GM12878 (cell line): ENCODE measurements around the gene RMDN3. TPM values are rescaled to one million over a fixed set of nuclear protein-coding genes. Genes with fewer than 3 reads are reported as not detected.

Experiments
- BHLHE40 ChIP-seq, 2 experiments: fragments of 450-650 bp in 1 of 2; IDR thresholded peaks; 2 replicates each; pipeline ENCODE4 v1.6.1; 2011 to 2017; ENCODE audit warnings: low read depth in 2 of 2, borderline replicate concordance in 1 of 2, improper control_type of control experiment in 1 of 2, low read length in 1 of 2, mild to moderate bottlenecking in 1 of 2
- EED ChIP-seq: sonication (generic); IDR thresholded peaks from 2 replicates; pipeline ENCODE4 v1.6.1; 2016; ENCODE audit warnings: antibody characterized with exemption, low read depth
- GABPA ChIP-seq: IDR thresholded peaks from 2 replicates; pipeline ENCODE4 v1.6.1; 2014; ENCODE audit warnings: antibody characterized with exemption, low read depth, mild to moderate bottlenecking, inconsistent platforms
- HSF1 ChIP-seq: fragments of 150-350 bp; IDR thresholded peaks from 2 replicates; pipeline ENCODE4 v1.6.1; 2014; ENCODE audit warnings: mild to moderate bottlenecking, low read depth, low read length
- NR2F1 ChIP-seq: fragments of 450-650 bp; conservative IDR thresholded peaks from 2 replicates; pipeline ENCODE4 v1.6.1; 2017; ENCODE audit warnings: mild to moderate bottlenecking
- PAX8 ChIP-seq: fragments of 450-650 bp; IDR thresholded peaks from 2 replicates; pipeline ENCODE4 v1.6.1; 2017; ENCODE audit warnings: mild to moderate bottlenecking, moderate library complexity
- POLR2AphosphoS5 ChIP-seq: IDR thresholded peaks from 2 replicates; pipeline ENCODE4 v1.6.1; 2011; ENCODE audit warnings: mild to moderate bottlenecking, low read length, inconsistent platforms
- POU2F2 ChIP-seq: IDR thresholded peaks from 3 replicates; pipeline ENCODE4 v1.6.1; 2011; ENCODE audit warnings: low read depth, mild to moderate bottlenecking, low read length, borderline replicate concordance
- RCOR1 ChIP-seq: conservative IDR thresholded peaks from 2 replicates; pipeline ENCODE4 v1.6.1; 2012; ENCODE audit warnings: low read depth, low read length, improper control_type of control experiment
- SRF ChIP-seq, 2 experiments: IDR thresholded peaks; 2 replicates each; pipeline ENCODE4 v1.6.1; 2011; ENCODE audit warnings: low read depth in 2 of 2, low read length in 2 of 2, mild to moderate bottlenecking in 1 of 2, moderate library complexity in 1 of 2
- SUPT20H ChIP-seq: IDR thresholded peaks from 2 replicates; pipeline ENCODE4 v1.6.1; 2011; ENCODE audit warnings: low read depth, mild to moderate bottlenecking, low read length, moderate library complexity, borderline replicate concordance; ENCODE audit not compliant: control insufficient read depth
- ZNF207 ChIP-seq: fragments of 450-650 bp; IDR thresholded peaks from 2 replicates; pipeline ENCODE4 v1.6.1; 2014; ENCODE audit warnings: antibody characterized with exemption, mild to moderate bottlenecking, borderline replicate concordance
- ZNF384 ChIP-seq: IDR thresholded peaks from 2 replicates; pipeline ENCODE4 v1.6.1; 2012; ENCODE audit warnings: low read depth, mild to moderate bottlenecking, low read length, improper control_type of control experiment, borderline replicate concordance
- ZSCAN29 ChIP-seq: fragments of 450-650 bp; IDR thresholded peaks from 2 replicates; pipeline ENCODE4 v1.6.1; 2017; ENCODE audit warnings: mild to moderate bottlenecking, moderate library complexity
- polyA plus RNA-seq, 11 experiments: library from polyadenylated mRNA; depleted of rRNA in 4 of 11; unstranded in 6 of 11; stranded (reverse) in 5 of 11; fragments of >200 nt; fragmentation: Nextera tagmentation in 4 of 11; fragmentation: Illumina TruSeq in 1 of 11; extraction: Ambion mirVana in 4 of 11; extraction: Trizol in 1 of 11; gene quantifications; 1 replicate in 1 of 11; 2 replicates in 10 of 11; pipeline versions ENCODE4 v1.2.1 to v1.2.3, GENCODE V29; 2011 to 2016; ENCODE audit warnings: inconsistent platforms in 2 of 11, missing spikeins in 2 of 11, low read depth in 1 of 11
- total RNA-seq, 4 experiments: library from RNA; depleted of rRNA in 3 of 4; stranded (reverse); fragments of >200 nt in 3 of 4; fragmentation: Illumina TruSeq in 1 of 4; extraction: Trizol in 1 of 4; gene quantifications; 2 replicates each; pipeline versions ENCODE4 v1.2.1 to v1.2.3, GENCODE V29; 2013 to 2021
- TF ChIP-seq, protein P1 (sequence below): IDR thresholded peaks from 2 replicates; pipeline ENCODE4 v1.6.1; 2011; ENCODE audit warnings: low read depth, mild to moderate bottlenecking, low read length, moderate library complexity, borderline replicate concordance; ENCODE audit errors: extremely low read depth
- TF ChIP-seq, protein P2 (sequence below): IDR thresholded peaks from 2 replicates; pipeline ENCODE4 v1.6.1; 2012; ENCODE audit warnings: low read depth, low read length, improper control_type of control experiment
- TF ChIP-seq, protein P3 (sequence below): fragments of 450-650 bp; IDR thresholded peaks from 2 replicates; pipeline ENCODE4 v1.6.1; 2017; ENCODE audit warnings: mild to moderate bottlenecking, low read depth, inconsistent platforms; ENCODE audit not compliant: poor library complexity, severe bottlenecking
- TF ChIP-seq, protein P4 (sequence below): IDR thresholded peaks from 2 replicates; pipeline ENCODE4 v1.6.1; 2011; ENCODE audit warnings: borderline replicate concordance, low read depth, mild to moderate bottlenecking, moderate library complexity, low read length; ENCODE audit not compliant: insufficient read depth, poor library complexity, severe bottlenecking
- TF ChIP-seq, protein P5 (sequence below): fragments of 450-650 bp; IDR thresholded peaks from 2 replicates; pipeline ENCODE4 v1.6.1; 2017; ENCODE audit warnings: antibody characterized with exemption, mild to moderate bottlenecking, moderate library complexity

RMDN3 gene
- total and polyA plus RNA-seq, 10 of the 15 experiments (the other 5 are each of a cell fraction or from before 2014, with no cell fraction given) = 5.7 to 44.4 (median 20.3) TPM

DNA sequence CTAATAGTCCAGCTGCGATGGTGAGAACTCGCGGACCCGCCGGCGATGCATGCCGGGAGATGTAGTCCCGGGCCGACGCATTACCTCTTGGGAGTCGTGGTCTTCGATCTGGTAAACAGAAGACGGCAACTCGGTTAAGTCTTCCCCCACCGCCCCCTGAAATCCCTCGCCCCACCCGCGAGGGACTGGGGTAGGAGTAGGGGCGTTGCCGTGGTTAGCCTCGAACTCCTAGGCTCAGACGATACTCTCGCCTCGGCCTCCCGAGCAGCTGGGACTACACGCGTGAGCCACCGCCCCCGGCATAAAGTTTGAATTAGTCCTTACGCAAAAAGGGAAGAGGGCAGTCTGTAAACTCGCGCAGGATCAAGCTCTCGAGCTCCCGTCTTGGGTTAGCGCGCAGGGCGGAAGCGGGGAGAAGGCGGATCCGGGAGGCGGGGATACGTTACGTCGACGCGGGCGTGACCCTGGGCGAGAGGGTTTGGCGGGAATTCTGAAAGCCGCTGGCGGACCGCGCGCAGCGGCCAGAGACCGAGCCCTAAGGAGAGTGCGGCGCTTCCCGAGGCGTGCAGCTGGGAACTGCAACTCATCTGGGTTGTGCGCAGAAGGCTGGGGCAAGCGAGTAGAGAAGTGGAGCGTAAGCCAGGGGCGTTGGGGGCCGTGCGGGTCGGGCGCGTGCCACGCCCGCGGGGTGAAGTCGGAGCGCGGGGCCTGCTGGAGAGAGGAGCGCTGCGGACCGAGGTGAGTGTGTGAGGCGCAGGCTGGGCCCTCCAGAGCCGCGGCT lies 60.2 kb downstream of the RMDN3 start, which contains the start of gene RAD51 (continued):
- TF ChIP-seq POU2F2 = peak; percentile 10; the same call in 1 of the 3 replicates
- TF ChIP-seq EED = peak; percentile 46; the same call in 1 of the 2 replicates
- TF ChIP-seq, protein P1, sequence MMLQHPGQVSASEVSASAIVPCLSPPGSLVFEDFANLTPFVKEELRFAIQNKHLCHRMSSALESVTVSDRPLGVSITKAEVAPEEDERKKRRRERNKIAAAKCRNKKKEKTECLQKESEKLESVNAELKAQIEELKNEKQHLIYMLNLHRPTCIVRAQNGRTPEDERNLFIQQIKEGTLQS = 0 out of 2 replicates have a peak, but pooled peaks have one; percentile 3
- TF ChIP-seq, protein P2, sequence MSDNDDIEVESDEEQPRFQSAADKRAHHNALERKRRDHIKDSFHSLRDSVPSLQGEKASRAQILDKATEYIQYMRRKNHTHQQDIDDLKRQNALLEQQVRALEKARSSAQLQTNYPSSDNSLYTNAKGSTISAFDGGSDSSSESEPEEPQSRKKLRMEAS = peak; percentile 78; the same call in 1 of the 2 replicates
- TF ChIP-seq, protein P3, sequence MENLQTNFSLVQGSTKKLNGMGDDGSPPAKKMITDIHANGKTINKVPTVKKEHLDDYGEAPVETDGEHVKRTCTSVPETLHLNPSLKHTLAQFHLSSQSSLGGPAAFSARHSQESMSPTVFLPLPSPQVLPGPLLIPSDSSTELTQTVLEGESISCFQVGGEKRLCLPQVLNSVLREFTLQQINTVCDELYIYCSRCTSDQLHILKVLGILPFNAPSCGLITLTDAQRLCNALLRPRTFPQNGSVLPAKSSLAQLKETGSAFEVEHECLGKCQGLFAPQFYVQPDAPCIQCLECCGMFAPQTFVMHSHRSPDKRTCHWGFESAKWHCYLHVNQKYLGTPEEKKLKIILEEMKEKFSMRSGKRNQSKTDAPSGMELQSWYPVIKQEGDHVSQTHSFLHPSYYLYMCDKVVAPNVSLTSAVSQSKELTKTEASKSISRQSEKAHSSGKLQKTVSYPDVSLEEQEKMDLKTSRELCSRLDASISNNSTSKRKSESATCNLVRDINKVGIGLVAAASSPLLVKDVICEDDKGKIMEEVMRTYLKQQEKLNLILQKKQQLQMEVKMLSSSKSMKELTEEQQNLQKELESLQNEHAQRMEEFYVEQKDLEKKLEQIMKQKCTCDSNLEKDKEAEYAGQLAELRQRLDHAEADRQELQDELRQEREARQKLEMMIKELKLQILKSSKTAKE = no peak
- TF ChIP-seq ZNF384 = no peak
- TF ChIP-seq ZNF207 = no peak
- TF ChIP-seq ZSCAN29 = no peak
- TF ChIP-seq, protein P4, sequence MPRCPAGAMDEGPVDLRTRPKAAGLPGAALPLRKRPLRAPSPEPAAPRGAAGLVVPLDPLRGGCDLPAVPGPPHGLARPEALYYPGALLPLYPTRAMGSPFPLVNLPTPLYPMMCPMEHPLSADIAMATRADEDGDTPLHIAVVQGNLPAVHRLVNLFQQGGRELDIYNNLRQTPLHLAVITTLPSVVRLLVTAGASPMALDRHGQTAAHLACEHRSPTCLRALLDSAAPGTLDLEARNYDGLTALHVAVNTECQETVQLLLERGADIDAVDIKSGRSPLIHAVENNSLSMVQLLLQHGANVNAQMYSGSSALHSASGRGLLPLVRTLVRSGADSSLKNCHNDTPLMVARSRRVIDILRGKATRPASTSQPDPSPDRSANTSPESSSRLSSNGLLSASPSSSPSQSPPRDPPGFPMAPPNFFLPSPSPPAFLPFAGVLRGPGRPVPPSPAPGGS = peak; percentile 56
- no peak; the same call in 1 of the 2 replicates for TF ChIP-seq GABPA
- peak in 1 of 2 experiments; percentile 48; a peak in 1 of 4 replicates for TF ChIP-seq BHLHE40 (IDR thresholded peaks at IDR 0.05; ENCODE audit: borderline replicate concordance in 1 of 2, low read depth in 2 of 2, low read length in 1 of 2)
- TF ChIP-seq SRF (IDR thresholded peaks at IDR 0.05; ENCODE audit: low read depth in 2 of 2, low read length in 2 of 2) = 0 out of 4 replicates have a peak, but pooled peaks of 1 of the 2 experiments have one; percentile 8
- 0 out of 2 replicates have a peak, but pooled peaks have one; percentile 32 for TF ChIP-seq NR2F1
- 0 out of 2 replicates have a peak, but pooled peaks have one; percentile 63 for TF ChIP-seq RCOR1
- peak; percentile 81; the same call in 1 of the 2 replicates for TF ChIP-seq POLR2AphosphoS5
- no peak for TF ChIP-seq SUPT20H
- no peak for TF ChIP-seq PAX8
- no peak for TF ChIP-seq HSF1
- TF ChIP-seq, protein P5, sequence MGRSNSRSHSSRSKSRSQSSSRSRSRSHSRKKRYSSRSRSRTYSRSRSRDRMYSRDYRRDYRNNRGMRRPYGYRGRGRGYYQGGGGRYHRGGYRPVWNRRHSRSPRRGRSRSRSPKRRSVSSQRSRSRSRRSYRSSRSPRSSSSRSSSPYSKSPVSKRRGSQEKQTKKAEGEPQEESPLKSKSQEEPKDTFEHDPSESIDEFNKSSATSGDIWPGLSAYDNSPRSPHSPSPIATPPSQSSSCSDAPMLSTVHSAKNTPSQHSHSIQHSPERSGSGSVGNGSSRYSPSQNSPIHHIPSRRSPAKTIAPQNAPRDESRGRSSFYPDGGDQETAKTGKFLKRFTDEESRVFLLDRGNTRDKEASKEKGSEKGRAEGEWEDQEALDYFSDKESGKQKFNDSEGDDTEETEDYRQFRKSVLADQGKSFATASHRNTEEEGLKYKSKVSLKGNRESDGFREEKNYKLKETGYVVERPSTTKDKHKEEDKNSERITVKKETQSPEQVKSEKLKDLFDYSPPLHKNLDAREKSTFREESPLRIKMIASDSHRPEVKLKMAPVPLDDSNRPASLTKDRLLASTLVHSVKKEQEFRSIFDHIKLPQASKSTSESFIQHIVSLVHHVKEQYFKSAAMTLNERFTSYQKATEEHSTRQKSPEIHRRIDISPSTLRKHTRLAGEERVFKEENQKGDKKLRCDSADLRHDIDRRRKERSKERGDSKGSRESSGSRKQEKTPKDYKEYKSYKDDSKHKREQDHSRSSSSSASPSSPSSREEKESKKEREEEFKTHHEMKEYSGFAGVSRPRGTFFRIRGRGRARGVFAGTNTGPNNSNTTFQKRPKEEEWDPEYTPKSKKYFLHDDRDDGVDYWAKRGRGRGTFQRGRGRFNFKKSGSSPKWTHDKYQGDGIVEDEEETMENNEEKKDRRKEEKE = no peak
